GM19351 (cell line): ENCODE data around the gene RNH1.
A peak's percentile ranks its signal among the peaks of the same experiment; 100 is the strongest.

ENCODE experiments used
- ATAC-seq: cut with Tn5 transposase; IDR thresholded peaks from one replicate; pipeline ENCODE4 v1.9.1; 2021; ENCODE audit warnings: mild to moderate bottlenecking, moderate library complexity; ENCODE audit not compliant: unreplicated experiment

RNH1 gene

DNA sequence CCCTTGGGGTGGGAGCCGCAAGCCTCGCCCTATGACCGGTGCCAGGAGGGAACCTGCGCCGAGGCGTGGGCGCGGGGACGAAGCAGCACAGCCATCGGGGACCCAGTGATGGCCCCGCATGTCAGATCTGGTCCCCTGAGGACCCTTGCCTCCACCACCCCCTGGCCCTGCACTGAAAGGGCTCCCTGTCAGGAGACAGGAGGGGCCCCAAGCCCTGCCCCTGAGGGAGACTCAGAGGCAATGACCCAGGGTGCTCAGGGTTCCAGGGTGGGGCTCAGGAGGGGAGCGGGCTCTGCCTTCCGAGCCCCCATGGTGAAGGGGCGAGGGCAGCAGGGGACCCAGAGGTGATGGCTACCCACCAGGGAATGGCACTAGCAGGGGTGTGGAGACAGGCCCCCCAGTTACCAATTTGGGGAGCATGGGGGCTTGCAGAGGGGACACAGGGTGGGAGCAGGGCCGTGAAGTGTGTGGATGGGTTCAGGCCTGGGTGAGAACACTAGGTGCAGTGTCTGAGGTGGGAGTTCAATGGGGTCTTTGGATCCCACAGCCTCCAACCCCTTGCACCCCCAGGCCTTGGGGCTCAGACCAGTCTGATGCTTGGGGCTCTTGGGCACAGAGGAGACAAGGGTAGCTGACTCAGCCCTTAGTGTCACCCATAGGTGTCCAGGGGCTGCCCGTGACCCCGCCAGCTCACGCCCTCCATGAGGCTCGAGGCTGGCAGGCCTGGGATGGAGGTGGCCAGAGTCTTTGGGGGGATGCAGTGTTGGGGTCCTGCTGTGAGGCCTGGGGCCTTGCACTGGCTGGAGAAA lies 30.8 kb upstream of the RNH1 start:
- ATAC-seq: no peak

DNA sequence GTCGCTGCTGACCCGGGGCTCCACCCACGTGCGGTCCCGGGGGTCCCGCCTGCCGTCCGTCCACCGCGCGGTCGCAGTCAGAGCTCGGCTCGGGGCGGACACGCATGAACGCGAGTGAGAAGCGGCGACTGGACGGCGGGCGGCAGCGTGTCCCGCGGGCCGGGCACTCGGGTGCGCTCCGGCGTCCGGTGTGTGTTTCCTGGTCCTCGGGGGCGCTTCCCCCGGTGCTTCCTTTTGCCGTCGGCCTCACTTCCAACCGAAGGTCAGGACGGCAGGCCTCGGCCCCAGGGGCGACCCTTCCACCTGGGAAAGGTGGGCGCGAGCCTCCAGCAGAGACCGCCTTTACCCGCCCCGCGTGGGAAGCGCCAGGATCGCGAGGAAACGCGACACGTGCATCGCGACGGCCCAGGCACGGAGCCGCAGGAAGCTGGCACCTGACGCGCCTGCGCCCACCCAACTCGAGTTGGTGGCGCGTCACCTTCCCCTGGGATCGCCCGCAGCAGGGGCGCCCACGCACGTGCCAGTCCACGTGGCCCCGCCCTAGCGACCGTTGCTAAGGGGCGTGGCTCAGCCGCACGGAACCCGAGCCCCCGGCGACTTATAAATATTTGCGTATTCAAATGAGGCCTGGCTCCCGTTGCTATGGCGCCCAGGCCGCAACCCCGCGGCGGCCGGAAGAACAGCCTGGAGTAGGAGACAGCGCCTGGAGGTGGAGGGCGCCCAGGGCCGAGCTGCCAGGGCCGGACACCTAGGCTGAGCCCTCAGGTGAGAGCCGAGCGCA lies 30.0 kb upstream of the RNH1 start, which contains the start of gene LRRC56:
TSS of gene LRRC56 (plus strand) at position 687 of the 781 bp plus-strand sequence. CDS start 3,158 bp downstream, outside the sequence.
- peak; percentile 55 for ATAC-seq

DNA sequence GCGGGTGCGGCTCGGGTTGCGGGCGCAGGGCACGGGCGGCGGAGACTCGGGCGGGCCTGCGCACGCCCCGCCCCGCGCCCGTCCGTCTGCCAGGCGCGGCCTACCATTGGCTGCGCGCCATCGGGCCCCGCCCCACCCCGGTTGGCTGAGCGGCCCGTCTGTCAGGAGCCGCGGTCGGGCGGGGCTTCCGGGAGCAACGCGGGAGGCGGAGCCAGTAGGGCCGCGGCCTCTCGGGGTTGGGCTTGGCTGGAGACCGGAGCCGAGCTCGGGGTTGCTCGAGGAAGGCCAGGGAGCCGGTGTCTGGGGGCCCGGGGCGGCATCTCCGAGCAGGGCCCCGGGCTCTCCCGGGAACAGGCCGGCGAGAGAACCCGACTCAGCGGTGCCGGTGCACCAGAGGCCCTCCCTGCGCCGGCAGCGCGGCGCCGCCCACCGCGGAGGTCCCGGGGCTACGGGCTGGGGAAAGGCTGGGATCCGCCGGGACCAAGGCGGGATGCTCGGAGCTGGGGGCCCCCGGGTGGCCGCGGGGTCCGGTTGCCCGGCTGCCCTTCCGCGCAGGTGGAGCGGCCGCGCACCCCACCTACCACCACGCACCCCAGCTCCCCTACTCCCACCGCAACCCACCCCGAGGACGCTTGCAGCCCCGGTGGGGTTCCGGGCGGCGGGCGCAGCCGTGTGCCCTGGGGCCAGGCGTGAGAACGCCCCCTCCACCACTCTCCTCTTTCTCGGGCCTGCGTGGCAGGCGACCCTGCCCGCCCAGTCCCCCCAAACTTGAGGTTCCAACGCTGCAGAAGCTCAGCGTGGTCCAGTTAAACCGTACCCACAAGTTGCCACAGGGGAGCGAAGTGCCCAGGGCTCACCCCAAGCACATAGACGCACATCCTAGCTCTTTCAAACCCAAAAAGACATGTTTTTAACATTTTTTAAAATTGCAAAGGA lies 28.7 kb upstream of the RNH1 start, which contains the start of gene HRAS:
TSS of gene HRAS (minus strand) at position 58 of the 936 bp plus-strand sequence.
- ATAC-seq: peak; percentile 81

DNA sequence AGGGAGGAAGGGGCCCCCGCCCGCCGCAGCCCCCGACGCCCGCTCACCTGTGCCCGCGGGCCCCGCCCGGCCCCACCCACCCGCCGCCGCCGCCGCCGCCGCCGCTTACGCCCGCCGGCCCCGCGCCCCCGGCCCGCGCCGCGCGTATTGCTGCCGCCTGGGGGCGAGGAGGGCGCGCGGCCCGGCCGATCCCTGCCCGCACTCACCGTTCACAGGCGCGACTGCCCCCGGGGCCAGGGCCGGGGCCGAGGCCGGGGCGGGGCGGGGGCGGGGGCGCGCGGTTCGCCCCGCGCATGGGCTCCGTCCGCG lies 28.1 kb upstream of the RNH1 start:
- peak; percentile 16 for ATAC-seq

DNA sequence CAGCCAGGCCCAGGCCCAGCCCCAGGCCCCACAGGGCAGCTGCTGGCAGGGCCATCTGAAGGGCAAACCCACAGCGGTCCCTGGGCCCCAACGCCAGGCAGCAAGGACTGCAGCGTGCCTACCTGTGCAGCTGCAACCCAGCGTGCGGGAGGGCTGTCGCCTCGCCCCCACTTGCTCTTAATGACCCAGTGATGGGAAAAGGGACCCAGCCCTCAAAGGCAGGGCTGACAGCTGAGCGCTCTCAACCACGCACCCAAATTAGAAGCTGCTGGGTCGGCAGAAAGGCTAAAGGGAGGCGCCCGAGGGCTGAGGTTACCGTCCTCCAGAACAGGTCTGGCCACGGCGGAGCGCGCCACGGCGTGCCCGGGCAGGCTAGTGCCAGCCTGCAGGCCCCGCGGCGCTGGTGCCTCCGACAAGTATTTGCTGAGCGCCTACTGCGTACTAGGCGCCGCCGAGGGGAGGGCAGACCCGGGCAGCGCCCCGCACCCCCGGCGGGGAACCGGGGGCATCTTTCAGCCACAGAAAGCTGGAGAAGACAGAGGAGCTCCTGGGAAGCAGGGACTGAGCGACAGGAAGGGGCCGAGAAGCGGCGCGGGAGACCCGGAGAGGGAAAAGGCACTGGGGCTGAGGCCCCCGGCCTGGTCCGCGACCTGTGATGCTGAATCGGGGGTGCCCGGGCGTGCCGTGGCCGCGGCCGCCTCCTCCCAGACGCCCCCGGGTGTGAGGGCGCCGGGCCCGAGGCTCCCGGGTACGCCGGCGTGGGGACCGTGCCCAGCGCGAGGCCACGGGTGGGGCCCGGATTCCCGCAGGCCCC lies 27.6 kb upstream of the RNH1 start:
- no peak for ATAC-seq

DNA sequence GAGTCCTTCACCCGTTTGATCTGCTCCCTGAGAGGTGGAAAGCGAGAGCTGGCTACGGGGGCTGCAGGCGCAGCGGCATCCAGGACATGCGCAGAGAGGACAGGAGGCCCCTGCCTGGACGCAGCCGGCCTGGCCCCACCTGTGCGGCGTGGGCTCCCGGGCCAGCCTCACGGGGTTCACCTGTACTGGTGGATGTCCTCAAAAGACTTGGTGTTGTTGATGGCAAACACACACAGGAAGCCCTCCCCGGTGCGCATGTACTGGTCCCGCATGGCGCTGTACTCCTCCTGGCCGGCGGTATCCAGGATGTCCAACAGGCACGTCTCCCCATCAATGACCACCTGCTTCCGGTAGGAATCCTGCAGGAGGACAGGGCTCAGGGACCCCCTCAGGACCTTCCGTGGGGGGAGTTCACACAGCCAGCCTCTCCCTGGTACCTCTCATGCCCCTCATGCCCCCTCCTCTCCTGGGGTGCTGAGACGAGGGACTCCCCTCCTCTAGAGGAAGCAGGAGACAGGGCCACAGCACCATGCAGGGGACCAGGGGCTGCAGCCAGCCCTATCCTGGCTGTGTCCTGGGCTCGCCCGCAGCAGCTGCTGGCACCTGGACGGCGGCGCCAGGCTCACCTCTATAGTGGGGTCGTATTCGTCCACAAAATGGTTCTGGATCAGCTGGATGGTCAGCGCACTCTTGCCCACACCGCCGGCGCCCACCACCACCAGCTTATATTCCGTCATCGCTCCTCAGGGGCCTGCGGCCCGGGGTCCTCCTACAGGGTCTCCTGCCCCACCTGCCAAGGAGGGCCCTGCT lies 26.7 kb upstream of the RNH1 start:
- ATAC-seq: no peak

DNA sequence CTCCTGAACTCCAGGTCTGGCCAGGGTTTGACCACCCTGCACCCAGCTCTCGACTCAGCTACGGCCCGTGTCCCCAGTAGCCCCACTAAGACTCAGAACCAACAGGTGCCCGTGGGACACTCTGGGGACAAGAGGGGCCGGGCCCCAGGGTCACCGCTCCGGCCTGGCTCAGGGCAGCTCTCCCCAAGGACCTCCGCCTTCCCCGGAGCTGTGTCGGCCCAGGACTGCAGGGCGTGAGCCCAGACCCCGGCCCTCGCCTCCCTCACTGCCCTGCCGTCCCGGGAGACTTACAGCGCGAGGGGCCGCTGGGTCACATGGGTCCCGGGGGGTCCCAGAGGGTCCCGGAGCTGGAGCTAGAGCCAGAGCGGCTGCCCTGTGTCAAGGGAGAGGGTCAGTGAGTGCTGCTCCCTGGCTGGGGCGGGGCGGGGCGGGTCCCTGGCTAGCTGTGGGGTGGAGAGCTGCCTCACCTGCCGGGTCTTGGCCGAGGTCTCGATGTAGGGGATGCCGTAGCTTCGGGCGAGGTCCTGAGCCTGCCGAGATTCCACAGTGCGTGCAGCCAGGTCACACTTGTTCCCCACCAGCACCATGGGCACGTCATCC lies 26.0 kb upstream of the RNH1 start:
- no peak for ATAC-seq

DNA sequence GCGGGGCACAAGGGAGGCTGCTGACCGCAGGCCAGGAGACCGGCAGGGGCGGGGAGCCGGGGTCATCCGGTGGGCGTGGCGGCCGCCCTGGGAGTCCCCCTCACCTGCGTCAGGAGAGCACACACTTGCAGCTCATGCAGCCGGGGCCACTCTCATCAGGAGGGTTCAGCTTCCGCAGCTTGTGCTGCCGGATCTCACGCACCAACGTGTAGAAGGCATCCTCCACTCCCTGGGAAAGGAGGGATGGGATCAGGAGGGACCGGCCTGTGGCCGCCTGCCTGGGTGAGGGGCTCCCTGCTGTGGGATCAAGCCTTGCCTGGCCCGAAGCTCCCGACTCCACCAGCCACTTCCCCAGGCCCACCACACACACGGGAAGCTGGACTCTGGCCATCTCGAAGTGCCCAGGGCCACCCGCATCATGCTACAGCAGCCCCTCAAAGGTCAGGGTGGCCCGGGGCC lies 25.5 kb upstream of the RNH1 start:
- ATAC-seq: no peak

DNA sequence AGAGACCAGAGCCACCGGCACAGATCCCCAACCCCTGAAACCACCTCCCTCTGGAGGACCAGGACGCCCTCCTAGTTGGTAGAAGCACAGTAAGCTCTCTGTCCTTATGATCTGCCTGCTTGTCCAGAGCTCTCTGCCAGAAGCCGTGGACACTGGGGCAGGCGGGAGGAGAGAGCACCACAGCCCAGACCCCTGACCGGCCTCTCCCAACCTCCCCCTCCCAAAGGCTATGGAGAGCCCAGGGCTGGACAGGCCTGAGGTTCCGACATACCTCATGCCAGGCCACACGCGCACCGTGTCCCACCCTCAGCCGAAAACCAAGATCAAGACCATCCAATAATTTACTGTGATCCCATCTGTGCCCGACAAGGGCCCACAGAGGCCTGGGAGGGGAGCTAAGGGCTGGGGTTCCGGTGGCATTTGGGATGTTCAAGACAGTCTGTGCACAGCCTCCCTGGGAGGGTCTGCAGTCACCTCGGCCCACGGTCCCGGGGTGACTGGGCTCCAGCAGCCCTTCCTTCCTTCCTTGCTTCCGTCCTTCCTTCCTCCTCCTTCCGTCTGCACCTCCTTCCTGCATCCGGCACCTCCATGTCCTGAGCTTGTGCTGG lies 25.0 kb upstream of the RNH1 start:
- ATAC-seq: no peak

DNA sequence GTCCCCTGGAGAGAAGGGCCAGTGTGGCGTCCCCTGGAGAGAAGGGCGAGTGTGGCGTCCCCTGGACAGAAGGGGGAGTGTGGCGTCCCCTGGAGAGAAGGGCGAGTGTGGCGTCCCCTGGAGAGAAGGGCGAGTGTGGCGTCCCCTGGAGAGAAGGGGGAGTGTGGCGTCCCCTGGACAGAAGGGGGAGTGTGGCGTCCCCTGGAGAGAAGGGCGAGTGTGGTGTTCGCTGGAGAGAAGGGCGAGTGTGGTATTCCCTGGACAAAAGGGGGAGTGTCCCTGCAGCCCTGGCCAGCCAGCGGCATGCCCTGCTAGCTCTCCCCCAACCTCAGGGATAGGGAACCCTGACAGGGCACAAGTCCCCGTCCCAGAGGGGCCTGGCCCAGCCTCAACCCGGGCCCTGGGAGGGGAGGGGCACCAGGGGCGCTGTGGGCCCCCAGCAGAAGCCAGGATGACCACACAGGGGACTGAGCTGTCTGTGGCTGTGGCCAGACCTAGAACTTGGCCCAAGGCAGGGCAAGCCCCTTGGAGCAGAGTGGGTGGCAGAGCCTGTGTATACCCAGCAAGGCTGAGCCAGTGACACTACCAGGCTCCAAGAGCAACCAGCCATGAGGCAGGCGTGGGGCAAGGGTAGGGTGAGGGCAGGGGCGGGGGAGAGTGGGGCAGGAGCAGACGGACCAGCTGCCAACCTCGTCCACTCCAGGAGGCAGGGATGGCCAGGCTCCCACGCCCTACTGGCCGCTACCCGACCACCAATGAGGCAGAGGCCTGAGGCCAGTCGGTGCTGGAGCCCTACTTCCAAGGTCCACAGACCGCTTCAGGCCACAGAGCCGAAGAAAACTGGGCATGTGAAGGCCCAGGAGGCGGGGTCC lies 24.2 kb upstream of the RNH1 start:
- no peak for ATAC-seq

DNA sequence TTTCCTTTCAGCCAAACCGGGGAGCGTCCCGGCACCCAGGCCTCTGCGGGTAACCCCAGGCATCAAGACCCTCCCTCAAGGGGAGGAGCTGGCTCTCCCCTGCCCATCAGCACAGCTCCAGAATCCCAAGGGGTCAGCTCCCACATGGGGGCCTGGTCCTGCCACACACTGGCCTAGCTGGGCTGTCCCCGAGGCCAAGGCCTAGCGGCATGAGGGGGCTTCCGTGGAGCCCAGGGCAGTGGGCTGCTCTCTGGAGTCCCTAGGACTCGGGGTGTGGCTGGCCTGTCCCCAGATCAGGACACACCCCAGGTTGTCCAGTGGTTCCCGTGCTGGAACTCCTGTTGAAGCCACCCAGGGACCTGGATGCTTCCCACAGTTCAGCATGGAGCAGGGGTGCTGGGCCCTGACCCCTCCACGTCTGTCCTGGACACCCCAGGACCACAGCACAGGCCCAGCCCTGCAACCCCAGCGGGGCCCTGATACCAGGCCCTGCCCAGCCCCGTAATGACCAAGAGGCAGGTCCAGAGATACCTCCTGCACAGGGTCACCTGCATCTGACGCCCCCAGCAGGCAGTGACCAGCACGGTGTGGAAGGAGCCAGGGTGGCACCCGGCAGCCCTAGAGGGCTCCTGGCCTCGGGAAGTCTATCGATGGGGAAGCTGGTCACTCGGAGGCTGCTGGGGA lies 22.8 kb upstream of the RNH1 start:
- ATAC-seq: no peak

DNA sequence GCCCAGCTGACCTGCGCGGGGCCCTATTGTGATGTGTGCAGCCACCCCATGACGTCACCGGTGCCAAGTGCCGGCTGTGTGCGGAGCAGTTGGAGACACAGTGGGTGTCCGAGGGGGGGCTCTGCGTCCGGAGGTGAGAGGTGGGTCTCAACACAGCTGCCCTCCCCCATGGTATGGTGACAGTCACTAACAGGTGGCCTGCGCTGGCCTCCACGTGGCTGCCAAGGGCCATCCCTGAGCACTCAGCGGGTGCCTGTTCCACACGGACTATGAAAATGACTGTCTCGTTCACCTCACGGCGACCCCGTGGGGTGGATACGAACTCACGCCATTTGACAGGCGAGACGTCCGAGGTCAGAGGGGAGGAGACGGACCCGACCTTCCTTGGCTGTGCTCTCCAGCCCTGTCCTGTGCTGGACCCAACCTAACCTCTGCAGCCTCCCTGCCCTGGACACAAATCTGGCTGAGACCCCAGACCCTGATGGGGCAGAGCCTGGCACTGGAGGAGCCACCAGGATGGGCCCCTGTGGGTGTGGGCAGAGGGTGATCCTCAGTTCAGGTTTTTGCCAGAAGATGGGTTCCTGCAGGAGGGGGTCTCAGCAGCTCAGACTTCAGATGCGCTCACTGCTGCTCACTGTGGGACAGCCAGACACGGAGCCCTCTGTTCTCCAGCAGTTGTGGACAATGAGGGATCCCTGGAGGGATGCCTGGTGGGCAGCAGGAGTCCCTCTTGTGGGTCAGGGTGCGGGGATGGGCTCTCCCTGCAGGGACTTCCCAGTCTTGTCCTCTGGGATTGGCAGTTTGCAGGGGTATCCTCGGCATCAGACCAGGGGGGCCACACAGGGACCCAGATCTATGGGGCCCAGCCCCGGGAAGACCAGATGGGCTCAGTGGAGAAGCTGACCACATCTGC lies 22.0 kb upstream of the RNH1 start:
- ATAC-seq: no peak

DNA sequence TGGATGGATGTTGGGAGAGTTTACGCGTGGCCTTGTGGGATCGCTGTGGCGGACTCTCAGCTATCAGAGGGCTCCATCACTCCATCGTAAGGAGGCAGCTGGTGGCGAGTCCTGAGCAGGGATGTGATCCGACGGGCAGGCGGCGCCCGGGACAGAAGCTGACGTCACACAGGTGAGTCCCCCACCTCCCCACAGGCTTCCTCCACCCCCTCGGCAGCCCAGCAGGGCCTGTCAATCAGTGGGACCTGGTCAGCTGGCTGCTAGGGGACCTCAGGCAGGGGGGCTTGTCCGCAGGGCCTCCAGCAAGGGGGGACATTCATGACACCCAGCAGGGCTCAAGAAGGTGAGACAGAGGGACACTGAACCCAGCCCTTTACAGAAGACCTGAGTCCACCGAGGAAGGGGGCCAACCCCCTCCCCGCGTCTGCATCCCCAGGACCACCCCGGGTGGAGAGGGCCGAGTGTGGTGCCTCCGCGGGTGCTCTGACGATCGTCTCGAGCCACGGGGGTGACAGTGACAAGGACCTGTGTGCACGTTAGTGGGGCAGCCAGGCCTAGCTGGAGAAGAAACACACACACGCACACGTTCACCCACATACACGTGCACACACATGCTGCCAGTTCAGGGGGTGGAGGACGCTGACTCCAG lies 21.2 kb upstream of the RNH1 start:
- no peak for ATAC-seq

DNA sequence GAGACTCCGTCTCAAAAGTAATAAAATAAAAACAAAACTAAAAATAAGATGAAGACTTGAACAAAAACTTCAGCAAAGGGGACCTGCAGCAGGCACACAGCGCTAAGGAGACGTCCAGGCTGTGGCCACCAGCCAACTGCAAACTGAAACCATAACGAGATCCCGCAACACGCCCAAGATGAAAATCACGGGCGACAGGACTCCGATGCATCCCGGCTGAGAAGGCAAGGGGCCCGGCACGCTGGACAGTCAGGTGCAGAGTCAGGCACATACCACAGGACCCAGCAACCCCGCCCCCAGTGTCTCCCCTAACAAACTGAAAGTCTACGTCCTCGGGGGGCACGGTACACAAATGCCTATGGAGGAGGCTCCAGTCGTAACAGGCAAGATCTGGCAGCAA lies 19.1 kb upstream of the RNH1 start:
- no peak for ATAC-seq

DNA sequence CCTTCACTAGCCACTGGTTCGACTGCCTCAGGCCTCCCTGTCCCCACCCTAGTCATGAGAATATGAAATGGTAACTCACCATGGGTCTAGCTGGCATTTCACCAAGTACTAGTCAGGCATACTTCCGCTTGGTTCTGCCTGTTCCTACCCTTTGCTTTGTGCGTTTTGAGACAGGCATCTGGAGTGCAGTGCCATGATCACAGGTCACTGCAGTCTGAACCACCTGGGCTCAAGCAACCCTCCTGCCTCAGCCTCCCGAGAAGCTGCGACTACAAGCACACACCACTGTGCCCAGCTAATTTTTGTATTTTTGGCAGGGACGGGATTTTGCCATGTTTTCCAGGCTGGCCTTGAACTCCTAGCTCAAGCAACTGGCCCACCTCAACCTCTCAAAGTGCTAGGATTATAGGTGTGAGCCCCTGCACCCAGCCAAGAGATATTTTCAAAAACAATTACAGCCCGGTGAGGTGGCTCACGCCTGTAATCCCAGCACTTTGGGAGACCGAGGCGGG lies 14.2 kb upstream of the RNH1 start:
- ATAC-seq: no peak
